ENCODE results near the gene ZGPAT. TPM values are rescaled to one million over a fixed set of nuclear protein-coding genes. Genes with fewer than 3 reads are reported as not detected.
"Not testable (repeated sequence)": the region's sequence is repeated elsewhere in the genome, so short reads cannot be mapped to it uniquely, and the experiment has no call there.

The ZGPAT gene, protein sequence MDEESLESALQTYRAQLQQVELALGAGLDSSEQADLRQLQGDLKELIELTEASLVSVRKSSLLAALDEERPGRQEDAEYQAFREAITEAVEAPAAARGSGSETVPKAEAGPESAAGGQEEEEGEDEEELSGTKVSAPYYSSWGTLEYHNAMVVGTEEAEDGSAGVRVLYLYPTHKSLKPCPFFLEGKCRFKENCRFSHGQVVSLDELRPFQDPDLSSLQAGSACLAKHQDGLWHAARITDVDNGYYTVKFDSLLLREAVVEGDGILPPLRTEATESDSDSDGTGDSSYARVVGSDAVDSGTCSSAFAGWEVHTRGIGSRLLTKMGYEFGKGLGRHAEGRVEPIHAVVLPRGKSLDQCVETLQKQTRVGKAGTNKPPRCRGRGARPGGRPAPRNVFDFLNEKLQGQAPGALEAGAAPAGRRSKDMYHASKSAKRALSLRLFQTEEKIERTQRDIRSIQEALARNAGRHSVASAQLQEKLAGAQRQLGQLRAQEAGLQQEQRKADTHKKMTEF
- 7.0 and 11.7 TPM in 2 replicates for total RNA-seq

DNA sequence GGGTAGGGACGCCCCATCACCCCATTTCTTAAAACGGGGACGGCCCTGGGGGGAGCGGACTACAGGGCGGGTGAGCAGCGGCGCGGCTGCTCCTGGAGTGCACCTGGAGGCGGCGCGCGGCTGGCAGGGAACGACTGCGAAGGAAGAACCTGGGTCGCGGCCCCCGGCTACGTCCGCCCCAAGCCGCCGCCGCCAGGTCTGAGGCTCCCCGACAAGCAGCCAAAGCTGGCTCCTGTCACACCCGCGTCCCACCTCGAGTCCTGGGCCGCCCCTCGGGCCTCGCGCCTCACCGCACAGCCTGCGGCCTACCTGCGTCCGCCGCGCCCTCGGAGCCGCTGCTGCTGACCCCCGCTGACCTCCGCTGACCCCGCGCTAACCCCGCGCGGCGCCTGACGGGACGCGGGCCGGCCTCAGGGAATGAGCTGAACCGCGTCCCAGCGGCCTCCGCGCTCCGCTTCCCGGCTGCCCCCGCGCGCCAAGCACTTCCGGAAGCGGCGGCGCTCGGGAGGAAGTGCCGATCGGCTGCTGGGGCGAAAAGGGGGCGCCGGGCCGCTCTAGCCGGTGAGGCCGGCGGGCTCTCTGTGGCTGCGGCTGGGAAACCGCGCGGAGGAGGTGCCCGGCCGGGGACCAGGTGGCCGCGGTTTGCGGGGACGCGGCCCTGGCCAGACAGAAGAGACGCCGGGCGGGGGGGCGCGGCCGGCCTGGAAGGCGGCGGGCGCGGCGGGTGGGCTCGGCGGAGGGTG, at the start of gene ZGPAT, which contains the start of gene ARFRP1:
Gene ZGPAT (plus strand): TSS at position 482 of the 743 bp plus-strand sequence. CDS start 542 bp downstream, outside the sequence.
Gene ARFRP1 (minus strand): TSS at position 419 of the 743 bp plus-strand sequence. CDS start 885 bp downstream, outside the sequence.
- DNase-seq (ENCODE audit: low read depth in 2 of 2) = peak; percentile 88 to 89

DNA sequence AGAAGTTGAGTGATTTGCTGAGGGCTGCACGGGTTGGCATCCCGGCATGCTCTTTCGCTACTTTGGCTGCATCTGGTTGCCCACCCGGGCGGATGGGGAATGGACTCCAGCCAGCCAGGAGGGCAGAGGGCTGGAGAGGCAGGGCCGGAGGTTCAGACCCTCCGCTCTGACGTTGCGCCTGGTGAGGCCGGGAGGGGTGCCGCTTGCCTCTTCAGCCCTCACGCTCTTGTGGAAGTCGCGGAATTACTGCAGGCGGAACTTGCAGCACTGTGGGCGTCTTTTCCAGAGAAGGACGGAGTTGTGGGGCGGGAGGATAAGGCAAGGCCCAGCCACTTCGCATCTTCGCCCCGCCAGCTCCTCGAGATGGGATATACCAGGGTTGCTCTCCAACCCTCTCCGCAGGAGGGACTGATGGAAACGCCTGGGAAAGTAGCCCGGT, 49.1 kb upstream of the ZGPAT start:
- DNase-seq (ENCODE audit: low read depth in 2 of 2) = peak in 1 of 2 donors; percentile 66

DNA sequence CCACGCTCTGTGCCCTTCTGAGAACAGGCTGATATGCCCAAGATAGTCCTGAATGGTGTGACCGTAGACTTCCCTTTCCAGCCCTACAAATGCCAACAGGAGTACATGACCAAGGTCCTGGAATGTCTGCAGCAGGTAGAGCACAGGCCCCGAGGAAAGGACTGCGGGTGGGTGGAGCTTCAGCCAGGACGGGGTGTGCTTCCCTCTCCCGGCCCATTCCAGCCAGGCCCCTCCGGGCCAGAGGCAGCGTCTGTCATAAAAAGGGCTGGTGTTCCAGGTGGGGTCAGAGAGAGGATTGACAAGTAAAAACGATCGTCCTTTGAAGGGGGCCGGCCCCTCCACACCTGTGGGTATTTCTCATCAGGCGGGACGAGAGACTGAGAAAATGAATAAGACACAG, 48.5 kb upstream of the ZGPAT start:
- DNase-seq (ENCODE audit: low read depth in 2 of 2) = no peak

DNA sequence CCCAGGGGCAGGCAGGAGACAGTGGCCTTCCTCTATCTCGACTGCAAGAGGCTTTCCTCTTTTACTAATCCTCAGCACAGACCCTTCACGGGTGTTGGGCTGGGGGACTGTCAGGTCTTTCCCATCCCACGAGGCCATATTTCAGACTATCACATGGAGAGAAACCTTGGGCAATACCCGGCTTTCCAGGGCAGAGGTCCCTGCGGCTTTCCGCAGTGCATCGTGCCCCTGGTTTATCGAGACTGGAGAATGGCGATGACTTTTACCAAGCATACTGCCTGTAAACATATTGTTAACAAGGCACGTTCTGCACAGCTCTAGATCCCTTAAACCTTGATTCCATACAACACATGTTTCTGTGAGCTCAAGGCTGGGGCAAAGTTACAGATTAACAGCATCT, 47.7 kb upstream of the ZGPAT start:
- not testable (repeated sequence) for DNase-seq (ENCODE audit: low read depth in 2 of 2)

DNA sequence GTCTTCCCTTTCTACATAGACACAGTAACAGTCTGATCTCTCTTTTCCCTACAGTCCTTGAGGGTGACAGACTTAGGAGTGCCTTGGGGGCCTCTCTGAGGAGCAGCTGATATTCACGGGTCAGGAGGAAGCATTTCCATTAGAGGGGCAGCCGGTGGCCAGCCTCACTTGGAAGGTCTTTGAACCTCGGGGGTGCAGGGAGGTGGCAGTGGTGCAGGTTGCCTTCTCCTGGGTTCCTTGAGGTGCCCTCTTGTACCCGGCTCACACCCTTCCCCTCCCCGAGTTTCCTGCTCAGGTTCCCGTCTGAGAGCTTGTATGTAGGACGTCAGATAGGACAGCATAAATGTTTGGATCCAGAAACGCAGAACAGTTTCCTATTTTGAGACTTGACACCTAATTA, 47.2 kb upstream of the ZGPAT start:
- DNase-seq (ENCODE audit: low read depth in 2 of 2) = no peak

DNA sequence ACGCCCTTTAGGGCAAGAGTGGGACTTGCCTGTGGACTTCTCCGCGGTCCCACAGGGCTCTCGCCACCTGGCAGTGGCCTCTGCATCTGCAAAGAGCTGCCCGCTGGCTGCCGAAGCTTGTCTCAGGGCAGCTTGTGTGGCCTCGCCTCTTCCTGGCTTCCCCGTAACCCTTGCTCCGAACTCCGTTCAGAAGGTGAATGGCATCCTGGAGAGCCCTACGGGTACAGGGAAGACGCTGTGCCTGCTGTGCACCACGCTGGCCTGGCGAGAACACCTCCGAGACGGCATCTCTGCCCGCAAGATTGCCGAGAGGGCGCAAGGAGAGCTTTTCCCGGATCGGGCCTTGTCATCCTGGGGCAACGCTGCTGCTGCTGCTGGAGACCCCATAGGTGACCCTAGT, 46.7 kb upstream of the ZGPAT start:
- DNase-seq (ENCODE audit: low read depth in 2 of 2) = no peak

DNA sequence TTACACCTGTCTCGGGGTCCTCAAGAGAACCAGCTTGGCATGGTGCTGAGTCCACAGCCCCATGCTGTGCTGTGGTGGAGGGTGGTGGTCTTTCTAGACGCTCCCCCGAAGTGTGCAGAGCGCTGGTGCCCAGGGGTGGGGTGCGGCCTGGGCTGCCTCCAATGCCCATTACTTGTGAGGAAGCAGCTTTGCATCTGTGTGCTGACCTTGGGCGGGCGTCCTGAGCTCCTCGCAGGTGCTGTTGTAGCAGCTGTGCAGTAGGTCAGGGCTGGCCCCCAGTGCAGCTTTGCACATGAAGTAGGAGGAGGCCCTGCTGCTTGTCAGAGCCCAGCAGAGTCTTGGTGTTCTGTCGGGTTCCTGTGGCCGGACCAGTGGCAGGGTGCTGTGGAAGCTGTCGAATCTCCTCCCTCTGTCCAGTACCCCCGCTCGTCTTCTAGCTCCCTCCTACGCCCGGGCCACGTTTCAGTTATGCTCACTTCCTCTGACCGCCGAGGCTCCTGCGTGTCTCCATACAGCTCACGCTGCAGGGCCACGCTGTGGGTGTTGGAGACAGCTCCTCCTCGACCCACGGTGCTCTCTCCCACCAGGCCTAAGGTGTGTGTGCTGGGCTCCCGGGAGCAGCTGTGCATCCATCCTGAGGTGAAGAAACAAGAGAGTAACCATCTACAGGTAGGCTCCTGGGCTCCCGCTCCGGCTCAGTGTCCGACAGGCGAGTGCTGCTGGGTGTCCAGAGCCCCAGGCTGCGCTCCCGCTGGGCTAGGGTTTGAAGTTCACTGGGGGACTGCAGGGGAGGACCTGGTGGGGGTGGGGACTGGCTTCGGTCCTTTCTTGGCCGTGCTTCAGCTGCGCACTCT, 45.7 kb upstream of the ZGPAT start:
- DNase-seq (ENCODE audit: low read depth in 2 of 2) = no peak

DNA sequence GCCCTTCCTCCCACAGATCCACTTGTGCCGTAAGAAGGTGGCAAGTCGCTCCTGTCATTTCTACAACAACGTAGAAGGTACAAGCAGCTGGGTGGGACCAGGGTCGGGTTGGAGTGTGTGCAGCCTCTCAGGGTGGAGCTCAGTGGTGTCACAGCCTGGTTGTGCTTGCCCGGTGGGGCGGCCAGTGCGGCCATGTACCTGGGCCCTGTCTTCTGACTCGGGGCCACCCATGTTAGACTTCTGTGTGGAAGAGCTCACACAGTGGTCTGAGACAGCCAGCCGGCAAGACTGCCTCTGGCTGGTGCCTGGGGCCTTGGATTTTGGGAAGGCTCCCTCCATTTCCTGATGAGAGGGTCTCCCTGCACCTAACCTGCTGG, 45.0 kb upstream of the ZGPAT start:
- no peak for DNase-seq (ENCODE audit: low read depth in 2 of 2)

DNA sequence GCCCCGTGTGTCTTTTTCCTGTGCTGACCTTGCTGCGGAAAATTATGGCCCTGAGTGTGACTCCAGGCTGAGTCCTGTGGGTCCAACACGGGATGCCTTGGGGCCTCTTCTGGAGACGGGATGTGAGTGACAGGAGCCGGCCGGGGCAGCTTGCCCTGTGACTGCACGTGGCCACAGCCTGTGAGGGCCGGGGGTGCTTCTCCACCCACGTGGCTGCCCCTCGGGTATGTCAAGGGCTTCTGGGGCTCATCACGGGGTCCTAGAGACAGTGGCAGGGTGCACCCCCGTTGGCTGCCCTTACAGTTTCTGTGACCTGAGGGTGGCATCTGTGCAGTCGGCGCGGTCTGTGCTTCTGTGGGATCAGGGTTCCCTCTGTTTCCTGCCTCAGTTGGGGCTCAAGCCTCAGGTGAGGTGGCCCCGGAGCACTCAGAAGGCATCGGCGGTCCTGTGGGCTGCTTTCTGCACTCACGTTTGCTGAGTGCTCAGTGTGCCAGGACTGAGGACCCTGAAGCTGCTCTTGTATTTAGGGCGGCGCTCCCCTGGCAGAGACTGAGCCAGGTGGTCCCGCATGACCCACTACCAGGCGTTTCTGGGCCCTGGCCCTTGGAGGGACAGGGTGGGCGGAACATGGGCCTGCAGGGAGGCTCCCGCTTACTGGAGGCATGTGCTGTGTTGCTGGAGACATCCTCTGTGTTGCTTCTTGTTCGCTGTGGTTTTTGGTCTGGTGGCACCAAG, 44.3 kb upstream of the ZGPAT start:
- DNase-seq (ENCODE audit: low read depth in 2 of 2) = no peak

DNA sequence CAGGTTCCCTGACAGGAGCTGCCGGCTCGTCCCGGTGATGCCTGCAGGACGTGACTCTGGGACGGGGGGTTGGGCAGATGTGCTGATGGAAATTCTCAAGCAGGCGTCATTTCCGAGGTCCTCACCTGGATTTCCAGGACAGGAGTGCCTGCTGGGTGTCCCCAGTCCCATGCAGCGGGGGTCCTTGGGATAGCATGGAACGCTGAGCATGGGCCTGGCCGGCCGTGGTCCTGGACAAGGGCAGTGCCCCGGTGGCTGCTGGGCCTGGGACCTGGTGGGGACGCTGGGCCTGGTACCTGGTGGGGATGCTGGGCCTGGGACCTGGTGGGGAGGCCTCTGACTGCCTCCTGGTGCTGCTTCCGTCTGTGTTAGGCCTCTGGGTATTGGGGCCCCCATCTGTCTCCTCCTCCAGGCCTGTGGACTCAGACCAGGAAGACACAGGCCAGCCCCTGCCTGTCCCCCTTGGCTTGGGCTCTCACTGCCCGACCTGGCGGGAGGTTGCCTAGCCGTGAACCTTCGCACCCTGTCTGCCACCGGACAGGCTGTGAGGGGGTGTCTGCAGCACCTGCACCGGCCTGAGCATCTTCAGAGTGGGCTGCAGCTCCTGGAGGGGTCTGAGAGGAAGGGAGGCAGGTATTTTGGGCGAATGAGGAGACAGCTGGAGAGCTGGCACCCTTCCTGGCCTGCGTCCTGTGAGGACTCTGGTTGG, 43.5 kb upstream of the ZGPAT start:
- no peak for DNase-seq (ENCODE audit: low read depth in 2 of 2)

DNA sequence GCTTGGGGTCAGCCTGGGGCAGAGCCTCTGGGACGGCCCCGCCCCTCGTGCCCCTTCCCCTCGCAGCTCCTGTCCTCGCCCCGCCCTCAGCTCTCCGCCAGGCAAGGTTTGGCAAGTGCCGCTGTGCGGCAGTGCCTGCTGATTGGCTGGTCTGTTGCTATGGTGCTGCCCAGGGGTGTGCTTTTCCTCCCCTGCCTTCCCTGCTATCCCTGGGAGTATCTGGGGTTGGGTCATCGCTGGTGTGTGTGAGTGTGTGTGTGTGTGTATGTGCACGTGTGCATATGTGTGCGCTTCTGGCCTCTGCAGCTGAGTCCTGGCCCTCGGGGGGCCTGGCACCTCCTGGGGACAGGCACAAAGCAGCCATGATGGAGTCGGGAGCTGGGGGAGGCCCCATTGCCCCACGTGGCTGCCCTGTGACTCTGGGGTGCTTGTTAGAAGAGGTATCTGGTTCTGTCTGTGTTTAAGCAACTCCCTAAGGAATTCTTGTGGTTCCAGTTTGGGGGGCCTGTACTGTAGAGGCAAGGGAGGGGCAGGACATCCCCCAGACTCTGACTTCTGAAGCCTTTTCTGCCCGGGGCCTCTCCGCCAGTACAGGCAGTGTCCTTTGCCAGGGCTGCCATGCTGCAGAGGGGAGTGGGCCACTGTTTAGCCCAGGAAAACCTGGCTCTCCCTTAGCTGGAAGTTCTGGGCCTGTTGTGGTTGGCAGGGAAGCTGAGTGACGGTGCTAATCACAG, 42.8 kb upstream of the ZGPAT start:
- DNase-seq (ENCODE audit: low read depth in 2 of 2) = peak in 1 of 2 donors; percentile 39

DNA sequence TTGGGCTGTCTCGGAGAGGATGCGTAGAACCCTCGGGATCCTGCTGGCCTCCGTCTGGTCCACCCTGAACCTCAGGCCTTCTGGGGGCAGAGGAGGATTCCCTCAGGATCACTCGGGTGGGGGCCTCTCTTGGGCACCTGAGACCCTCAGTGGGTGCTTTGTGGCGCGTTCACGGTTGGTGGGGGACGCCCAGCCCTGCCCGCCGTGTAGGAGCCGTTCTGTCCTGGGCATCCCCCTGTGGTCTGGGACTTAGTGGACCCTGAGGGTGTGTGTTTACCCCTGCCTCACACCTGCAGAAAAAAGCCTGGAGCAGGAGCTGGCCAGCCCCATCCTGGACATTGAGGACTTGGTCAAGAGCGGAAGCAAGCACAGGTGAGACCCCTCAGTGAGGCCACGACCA, 42.1 kb upstream of the ZGPAT start:
- no peak for DNase-seq (ENCODE audit: low read depth in 2 of 2)

DNA sequence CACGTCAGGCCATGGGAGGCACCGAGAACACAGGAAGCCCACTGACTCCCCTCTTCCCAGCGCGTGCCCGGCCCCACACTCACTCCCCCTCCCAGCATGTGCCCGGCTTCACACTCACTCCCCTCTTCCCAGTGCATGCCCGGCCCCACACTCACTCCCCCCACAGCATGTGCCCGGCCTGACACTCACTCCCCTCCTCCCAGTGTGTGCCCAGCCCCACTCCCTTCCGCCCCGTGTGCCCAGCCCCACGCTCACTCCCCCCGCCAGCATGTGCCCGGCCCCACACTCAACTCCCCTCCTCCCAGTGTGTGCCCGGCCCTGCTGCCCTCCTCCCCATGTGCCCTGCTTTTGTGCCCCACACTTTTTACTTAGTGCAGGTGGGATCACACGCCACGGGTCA, 40.0 kb upstream of the ZGPAT start:
- DNase-seq (ENCODE audit: low read depth in 2 of 2) = no peak

DNA sequence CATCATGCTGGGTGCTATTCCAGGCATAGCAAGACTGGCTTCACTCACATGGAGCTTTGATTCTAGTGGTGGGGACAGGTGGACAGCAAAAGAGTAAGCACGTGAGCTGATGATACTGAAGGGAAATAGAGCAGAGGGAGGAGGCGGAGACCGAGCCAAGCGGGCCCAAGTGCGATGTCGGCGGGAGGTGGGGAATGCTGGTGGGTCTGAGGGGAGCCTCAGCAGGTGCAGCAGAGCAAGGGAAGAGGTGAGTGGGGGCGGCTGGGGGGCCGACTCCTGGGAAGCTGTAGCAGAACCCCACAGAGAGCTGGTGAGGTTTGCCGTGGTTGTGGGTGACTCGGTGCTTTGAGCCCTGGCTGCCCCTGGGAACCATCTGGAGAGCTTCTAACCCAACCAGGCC, 39.5 kb upstream of the ZGPAT start:
- DNase-seq (ENCODE audit: low read depth in 2 of 2) = no peak

DNA sequence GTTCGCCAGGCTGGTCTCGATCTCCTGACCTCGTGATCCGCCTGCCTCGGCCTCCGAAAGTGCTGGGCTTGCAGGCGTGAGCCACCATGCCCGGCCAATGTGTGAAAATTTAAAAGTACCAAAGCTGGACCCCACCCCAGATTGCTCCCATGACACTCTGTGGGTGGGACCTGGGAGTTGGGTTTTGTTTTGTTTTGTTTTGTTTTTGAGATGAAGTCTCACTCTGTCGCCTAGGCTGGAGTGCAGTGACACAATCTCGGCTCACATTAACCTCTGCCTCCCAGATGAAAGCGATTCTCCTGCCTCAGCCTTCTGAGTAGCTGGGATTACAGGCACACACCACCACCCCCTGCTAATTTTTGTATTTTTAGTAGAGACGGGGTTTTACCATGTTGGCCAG, 36.1 kb upstream of the ZGPAT start:
- not testable (repeated sequence) for DNase-seq (ENCODE audit: low read depth in 2 of 2)

DNA sequence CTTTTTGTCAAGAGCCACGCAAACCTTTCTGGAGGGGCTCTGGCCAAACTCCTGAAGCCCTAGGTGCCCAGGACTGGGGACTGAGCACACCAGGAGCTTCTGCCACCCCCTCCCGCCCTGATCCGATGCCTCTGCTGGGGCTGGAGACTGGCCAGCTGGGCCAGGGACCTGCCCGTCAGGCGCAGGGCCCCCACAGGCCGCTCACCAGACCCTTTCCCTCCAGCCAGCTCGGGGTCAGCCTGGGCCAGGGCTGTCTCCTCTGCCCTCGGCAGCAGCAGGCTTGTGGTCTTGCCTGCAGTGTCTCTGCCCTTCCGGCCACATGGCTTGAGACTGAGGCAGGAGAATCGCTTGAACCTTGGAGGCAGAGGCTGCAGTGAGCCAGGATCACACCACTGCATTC, 35.2 kb upstream of the ZGPAT start:
- DNase-seq (ENCODE audit: low read depth in 2 of 2) = no peak

DNA sequence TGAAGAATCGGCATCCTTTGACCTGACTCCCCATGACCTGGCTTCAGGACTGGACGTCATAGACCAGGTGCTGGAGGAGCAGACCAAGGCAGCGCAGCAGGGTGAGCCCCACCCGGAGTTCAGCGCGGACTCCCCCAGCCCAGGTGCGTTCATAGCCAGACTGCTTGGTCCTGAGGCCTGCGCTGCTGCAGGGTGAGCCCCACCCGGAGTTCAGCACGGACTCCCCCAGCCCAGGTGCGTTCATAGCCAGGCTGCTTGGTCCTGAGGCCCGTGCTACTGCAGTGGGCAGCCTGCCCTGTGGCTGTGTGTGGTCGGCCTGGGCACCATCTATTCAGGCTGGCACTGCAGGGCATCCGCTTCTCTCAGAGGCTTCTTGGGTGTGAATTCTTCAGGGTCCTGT, 33.9 kb upstream of the ZGPAT start:
- DNase-seq (ENCODE audit: low read depth in 2 of 2) = no peak

DNA sequence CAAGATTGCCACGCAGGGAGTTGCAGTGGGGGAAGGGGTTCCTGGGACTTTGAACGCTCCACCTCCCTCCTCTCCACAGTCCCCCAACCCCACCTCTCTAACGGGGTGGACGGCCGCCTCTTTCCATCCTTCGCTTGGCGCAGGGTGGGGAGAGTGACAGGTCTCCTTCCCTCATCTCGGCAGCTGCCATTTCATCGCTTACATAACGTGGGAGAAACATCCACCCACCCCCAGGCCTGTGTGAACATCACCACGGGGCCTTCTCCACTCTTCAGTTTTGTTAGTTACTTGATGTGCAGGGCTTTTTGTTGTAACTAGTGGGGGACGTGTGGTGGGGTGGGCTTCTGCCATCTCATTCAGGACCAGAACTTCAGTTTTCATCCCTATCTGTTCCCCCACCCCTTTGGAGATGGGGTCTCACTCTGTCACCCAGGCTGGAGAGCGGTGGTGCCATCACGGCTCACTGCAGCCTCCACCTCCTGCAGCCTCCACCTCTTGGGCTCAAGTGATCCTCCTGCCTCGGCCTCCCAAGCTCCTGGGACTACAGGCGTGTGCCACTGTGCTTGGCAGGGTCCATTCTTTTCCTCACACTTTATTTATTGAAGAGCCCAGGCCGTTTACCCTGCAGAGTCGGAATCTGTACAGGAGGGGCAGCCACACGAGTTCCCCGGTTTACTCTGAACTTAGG, 32.0 kb upstream of the ZGPAT start:
- DNase-seq (ENCODE audit: low read depth in 2 of 2) = no peak

DNA sequence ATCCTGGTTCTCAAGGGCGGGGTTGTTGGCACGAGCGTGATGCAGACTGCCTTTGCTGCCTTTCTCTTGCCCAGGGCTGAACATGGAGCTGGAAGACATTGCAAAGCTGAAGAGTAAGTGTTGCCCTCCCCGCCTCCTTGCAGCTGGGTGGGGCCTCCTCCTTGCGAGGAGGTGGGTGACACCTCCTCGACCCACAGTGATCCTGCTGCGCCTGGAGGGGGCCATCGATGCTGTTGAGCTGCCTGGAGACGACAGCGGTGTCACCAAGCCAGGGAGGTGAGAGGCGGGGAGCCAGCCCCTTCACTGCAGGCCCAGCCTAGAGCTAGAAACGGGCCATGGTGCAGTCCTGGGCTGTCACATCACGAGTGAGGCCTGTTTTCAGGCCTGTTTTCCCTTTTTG, 29.8 kb upstream of the ZGPAT start:
- DNase-seq (ENCODE audit: low read depth in 2 of 2) = no peak
